Ishikawa (cell line): ENCODE measurements around the gene CD8B2.

Experiments used
- EP300 ChIP-seq: IDR thresholded peaks from 2 replicates; pipeline ENCODE4 v1.6.1; 2012; ENCODE audit warnings: borderline replicate concordance
- RAD21 ChIP-seq: IDR thresholded peaks from 2 replicates; pipeline ENCODE4 v1.6.1; 2012; ENCODE audit warnings: low read depth

DNA sequence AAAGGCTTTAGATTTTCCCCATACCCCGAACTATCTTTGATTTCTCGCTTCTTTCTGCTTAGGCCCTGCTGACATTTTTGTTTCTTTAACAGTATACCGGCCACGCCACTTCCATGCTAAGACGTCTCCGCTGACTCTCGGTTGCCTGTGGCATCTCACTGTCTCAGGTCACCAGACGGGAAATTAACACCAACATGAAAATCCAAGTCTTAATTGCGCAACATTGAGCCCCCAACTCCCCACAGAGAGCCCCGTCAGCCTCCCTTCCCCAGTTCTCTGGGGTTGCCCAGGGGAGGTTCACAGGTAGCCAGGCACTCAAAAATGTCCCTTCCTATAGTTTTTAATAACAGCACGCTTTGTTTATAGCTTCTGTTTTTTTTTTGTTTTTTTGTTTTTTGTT is 30.2 kb downstream of the CD8B2 start:
- TF ChIP-seq EP300 = no peak
- no peak for TF ChIP-seq RAD21
